GM19025 (cell line): ENCODE measurements around the gene SRBD1.

Experiments used
- ATAC-seq: cut with Tn5 transposase; IDR thresholded peaks from one replicate; pipeline ENCODE4 v1.9.1; 2021; ENCODE audit warnings: mild to moderate bottlenecking, low read depth, moderate library complexity; ENCODE audit not compliant: unreplicated experiment

The SRBD1 gene

DNA sequence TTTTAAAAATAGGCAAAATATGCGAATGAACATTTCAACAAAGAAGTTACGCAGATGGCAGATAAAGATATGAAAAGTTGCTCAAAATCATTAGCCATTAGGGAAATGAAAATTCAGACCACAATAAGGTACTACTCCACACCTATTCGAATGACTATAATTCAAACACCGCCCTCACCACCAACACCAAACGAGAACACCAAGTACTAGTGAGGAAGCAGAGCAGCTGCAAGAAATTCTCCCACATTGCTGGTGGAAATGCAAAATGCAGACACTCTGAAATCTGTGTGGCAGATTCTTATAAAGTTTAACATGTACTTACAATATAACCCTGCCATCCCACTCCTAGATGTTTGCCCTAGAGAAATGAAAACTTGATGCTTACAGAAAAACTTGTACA lies 23.2 kb upstream of the SRBD1 start:
- ATAC-seq = no peak

DNA sequence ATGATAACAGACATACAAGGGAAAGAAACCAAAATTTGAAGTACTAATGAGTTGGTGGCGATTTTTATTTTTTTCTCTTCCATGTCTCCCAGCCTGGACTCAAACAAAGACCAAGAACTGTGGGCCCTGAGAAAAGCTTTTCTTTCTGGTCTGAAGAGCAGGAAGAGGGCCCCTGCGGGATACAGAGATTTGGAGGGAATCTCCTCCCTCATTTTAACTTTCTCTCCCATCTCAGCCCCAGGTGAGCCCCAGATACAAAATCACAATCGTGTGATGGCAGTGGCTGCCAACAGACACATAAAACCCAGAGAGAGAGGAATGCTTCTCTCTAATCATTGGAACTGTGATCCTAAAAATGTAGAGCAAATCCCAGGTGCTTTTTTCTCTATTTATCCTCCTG lies 20.9 kb upstream of the SRBD1 start:
- ATAC-seq = no peak

DNA sequence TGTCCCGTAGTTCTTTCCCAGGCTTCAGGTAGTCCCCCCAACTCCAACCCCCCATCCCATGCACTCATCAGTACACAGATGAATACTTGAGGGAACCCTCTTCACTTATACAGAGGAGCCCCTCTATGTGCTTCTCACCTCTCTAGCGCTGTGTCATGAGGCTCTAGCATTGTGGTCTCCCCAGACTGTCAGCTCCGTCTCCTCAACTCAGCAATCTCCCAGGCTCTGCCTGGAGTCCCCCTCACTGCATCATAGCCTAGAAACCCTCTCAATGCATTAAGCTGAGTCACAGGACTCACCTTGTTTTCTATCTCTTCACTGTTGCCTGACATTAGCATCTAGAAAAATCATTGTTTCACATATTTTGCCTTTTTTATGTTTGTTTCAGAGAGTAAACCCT lies 20.3 kb upstream of the SRBD1 start:
- no peak for ATAC-seq

DNA sequence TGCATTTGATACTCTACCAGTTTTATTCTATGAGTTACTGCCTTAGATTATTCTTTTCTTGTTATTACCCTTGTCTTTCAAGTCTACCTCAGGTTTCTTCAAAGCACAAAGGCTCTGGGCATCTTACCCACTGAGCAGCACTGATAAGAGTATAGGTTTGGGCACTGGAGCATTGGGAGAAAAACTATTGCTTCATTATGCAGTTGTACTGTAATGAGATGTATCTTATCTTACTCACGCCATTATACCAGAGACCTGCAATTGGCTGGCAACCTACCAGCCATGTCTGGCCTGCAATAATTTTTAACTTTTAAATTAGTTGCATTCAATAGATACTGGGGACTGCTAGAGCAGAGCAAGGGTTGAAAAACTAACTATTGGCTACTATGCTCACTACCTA lies 18.9 kb upstream of the SRBD1 start:
- ATAC-seq = no peak

DNA sequence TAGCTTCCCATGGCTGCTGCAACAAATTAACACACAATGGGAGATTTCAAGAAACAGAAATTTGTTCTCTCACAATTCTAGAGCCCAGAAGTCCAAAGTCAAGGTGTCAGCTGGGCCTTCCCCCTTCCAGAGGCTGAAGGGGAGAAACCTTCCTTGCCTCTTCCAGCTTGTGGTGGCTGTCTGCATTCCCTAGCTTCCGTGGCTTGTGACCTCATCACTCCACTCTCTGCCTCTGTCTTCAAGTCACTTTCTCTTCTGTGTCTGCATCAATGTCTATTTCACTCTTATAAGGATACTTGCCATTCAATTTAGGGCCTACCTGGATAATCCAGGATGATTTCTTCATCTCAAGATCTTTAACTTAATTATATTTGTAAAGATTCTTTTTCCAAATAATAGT lies 16.8 kb upstream of the SRBD1 start:
- ATAC-seq = no peak

DNA sequence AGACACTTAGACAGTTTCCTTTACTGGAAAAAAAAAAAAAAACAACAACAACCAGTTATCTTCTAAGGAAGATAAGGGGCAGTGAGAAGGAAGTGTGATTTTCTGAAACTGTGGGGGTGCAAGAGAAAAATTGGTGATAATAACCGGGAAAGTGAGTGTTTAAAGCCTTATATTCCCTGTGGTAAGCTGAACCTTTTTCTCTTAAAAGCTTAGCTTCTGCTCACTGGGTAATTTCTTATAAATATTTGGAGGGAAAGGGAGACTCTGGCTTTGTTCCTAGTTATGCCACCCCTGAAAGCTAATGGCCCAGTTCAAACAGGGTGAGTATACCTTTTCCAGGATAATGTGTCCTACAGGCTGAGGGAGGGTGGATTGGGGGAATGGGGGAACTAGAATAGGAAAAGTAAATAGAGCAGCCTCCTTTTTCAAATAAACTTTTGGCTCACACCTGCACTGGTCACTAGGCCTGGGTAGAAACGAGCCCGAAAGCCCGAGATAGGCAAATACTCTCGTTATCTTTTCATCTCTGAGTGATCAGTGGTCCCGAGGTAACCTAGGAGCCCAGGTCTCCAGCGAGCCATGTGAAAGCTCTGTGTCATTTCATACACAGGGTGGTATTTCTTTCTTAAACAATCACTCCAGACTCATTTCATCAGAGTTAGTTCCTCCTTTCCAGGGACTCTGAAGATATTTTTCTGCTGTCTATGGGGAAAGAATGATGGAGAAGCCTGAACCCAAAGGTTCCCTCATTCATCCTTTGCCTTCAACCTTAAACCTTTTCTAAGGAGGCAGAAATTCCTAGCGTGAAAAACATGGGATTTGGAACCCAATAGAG lies 15.5 kb upstream of the SRBD1 start:
- ATAC-seq = no peak

DNA sequence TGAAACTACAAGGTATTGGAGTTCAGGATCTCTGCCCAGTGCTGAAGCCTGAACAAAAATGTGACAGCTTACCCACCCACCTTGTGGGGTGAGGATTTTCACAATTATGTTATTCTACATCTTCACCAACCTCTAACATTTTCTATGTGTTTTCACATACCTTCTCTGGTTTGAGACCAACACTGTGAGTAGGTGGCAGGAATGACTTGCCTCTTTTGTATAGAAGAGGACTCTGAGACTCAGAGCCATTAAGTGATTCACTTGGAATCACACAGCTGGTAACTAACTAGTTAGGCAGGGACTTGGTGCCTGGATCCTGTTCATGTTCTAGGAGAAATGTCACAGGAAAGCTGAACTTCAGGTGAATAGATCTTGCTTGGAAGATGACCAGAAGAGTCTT lies 14.8 kb upstream of the SRBD1 start:
- no peak for ATAC-seq

DNA sequence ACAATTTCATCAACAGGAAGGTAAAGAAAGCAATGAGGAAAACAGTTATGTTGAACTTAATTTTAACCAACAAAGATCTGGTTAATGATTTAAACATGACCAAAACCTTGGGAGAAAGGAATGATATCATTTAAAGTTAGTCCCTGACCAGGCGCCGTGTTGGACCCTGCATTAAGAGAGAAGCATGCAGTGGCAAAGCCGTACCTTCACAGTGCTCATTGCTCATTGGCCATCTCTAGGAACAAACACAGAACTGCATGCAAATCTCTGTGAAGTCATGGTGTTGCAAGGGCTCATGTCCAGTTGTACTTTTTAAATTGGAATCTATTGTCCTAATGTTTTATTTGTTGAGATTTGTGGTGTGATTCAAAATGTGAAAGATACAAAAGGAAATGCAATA lies 12.0 kb upstream of the SRBD1 start:
- ATAC-seq = no peak

DNA sequence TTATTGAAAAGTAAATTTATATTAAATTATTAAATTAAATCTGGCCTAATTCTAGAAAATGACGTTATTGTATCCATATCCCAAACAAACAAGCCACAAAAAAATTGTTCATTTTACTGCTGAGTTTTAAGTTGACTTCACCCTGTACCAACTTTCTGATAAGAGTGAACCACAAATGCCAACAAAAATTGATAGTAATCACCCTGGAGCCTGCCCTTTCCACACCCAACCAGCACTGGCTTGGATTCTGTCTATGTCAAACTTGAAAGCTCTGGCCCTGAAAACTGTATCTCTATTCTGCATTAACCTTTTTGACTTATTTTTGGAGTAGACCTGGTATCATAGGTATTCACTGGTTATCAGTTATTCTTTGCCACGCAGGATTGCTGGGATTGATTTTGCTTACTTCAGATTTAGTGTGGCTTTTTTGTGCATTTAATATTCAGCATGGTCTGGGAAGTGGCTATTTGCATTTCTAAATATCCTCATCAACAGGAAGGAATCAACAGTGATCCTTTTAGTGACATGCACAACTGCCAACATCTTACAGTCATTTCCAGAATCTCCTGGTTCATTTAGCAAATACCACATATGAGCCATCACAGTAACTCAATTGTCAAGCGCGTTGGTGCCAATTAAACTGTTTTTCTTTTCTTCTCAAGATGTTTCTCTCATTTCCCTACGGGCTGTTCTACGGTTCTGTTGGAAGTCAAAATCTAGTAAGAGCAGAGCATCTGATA lies 11.4 kb upstream of the SRBD1 start:
- no peak for ATAC-seq

DNA sequence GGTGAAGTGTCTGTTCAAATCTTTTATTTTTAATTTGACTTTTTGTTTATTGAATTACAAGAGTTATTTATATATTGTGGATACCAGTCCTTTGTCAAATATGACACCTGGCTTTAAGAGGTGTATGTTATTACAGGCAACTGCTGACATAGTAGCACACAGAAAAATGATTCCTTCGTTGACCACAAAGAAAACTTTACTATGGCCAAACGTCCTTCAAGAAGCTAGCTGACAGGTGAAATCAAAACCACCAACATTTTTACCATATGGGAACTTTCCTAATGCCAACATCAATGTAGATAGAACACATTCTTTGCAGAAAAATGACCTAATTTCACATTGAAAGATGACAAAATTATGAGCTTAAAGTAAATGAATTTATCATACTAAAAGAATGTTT lies 6.4 kb upstream of the SRBD1 start:
- no peak for ATAC-seq

DNA sequence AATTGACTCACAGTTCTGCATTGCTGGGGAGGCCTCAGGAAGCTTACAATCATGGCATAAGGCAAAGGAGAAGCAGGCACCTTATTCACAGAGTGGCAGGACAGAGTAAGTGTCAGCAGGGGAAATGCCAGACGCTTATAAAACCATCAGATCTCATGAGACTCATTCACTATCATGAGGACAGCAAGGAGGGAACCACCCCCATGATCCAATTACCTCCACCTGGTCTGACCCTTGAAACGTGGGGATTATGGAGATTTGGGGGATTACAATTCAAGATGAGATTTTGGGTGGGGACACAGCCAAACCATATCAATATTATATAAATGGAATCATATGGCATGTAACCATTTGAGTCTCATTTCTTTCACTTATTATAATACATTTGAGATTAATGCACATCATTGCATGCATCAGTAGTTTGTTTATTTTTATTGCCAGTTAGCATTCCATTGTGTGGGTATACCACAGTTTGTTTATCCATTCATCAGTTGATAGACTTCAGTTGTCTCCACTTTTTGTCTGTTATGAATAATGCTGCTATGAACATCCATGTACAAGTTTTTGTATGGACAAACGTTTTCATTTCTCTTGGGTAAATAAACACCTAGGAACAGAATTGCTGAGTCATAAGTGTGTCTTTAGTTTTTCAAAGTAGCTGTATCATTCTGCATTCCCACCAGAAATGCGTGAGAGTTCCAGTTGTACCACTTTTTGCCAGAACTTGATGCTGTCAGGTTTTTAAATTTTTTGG lies 5.8 kb upstream of the SRBD1 start:
- no peak for ATAC-seq

DNA sequence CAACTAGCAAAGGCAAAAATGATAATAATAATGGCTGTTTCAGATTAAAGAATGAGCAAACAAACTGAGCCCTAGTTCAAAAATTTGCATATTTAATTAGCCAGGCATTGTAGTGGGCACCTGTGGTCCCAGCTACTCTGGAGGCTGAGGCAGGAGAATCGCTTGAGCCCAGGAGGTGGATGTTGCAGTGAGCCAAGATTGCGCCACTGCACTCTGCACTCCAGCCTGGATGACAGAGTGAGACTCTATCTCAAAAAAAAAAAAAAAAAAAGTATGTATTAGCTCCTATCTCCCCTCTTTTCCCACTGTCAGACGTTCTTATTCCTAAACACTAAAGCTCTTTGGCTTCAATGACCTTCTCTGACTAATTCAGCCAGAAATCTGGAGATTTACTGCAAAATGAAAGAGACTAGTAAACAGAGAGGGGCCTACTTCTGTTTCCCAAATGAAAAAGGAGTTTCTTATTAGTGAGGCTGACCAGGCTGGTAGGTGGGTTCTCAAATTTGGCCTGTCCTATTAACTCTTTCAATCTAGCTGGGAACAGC lies 3.9 kb upstream of the SRBD1 start:
- no peak for ATAC-seq

DNA sequence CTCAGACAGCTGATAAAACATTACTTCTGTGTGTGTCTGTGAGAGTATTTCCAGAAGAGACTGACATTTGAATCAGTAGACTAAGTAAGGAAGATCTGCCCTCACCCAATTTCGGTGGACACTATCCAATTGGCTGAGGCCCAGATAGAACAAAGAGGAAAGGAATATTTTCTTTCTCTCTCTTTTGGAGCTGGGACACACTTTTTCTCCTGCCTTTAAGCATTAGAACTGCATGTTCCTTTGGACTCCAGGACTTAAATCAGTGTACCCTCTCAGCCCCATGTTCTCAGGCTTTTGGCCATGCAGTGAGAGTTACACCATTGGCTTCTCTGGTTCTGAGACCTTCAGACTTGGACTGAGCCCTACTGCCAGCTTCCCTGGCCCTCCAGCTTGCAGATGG lies 3.3 kb upstream of the SRBD1 start:
- no peak for ATAC-seq

DNA sequence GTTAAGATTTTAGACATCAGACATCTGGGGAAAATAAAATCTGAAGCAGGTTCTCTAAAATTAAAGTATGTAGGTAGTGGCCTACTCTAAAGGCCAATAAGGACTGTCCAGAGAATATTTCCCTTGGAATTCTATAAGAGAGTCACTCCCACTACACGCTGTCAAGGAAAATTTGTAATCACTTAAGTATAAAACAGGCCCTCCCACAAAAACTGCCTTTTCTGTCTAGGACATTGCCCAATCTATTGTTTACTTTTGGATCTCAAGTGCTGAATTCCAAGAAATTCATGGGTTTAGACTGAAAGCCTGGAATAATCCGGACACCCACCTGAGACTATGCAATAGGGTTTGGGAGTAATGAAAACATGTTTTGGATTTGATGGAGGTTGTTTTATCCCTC lies 1.7 kb upstream of the SRBD1 start:
- ATAC-seq = no peak

DNA sequence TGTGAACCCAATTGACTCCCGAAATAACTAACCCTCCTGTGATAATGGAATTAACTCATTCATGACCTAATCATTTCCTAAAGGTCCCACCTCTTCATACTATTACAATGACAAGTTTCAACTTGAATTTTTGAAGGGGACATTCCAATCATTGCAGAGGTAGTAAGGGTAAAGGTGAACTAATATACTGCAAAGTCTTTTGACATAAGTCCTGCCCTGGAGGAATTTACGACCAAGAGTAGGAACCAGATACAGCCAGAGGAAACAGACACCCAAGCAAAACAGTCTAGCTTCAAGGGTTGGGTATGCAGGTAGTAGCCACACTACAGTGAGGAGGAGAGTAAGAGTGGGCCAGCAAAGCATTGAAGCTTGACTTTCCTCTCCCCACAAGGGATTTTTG lies 1.2 kb upstream of the SRBD1 start:
- ATAC-seq = no peak

DNA sequence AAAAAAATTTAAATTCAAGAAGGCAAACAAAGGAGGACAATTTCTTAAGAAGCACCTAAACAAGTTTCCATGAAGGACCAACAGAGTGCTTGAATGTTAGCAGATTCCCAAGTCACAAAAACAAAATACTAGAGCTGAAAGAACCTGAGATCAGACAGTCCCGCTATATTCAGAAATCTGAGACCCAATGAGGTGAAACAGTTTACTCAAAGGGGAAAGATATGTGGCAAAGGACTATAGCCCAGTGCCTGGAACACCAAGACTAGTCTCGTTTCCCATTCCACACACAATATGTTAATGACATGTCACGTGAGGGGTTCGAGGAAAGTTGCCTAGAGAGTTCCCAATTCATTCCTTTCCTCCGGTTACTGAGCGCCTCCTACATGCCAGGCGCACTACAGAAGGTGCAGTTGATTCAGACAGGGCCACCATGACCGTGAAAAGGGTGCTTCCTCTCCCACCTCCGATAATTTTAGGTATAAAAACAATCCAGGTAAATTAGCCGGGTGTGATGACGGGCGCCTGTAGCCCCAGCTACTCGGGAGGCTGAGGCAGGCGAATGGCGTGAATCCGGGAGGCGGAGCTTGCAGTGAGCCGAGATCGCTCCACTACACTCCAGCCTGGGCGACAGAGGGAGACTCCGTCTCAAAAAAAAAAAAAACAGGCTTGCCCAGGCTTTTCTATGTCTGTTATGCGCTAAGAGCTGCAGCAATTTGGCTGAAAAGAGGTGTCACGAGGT lies 617 bp downstream of the SRBD1 start:
- ATAC-seq = peak; percentile 37

DNA sequence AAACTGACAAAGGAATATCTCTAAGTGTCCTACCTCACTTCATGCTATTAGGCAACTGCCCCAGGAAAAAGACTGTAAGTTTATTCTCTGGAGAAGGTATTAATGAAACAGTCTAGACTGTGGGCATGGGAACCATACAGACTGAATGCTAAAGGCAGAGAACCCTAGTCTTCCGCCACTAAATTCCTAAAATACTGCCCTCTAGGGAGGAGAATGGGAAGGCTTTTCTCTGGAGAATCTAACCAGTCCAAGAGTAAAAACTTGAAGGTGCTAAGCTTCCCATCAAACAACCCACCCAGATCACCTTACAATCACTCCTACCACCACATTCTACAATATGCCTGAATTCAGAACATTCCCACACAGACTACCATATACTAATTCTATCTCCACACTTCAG lies 3.4 kb downstream of the SRBD1 start:
- no peak for ATAC-seq

DNA sequence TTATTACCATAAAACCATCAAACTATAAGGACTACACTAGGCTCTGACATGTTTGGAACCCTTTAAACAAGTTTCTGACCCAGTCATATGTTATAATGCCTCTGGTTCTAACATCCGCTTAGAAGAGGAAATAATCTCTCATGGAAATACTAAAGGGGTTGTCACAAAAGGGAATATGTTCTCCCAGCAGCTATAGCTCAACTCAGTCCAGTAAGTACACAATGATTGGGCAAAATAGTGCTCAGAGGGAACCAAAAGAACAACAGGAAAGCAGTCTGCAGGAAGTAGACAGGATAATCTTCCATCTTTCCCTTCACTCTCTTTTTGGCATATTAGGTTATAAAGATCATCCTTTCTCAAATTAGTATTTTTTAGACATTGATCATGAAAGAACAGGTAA lies 4.3 kb downstream of the SRBD1 start:
- no peak for ATAC-seq

DNA sequence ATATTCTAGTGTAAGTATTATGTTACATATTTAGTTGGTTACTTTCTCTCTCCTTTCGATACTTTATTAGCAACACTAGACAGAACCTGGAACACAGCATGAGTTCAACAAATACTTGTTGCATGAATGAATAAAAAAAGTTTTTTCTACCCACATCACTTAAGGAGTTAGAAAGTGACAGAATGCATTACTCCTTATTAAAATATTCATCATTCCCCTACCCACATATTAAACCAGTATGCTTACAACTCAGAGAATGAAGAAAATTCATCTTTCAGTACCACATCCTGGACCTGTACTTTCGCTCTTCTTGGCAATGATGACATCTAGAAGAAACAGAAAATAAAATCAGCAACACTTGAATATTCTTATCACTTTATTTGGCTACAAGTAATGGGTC lies 6.0 kb downstream of the SRBD1 start:
- ATAC-seq = no peak

DNA sequence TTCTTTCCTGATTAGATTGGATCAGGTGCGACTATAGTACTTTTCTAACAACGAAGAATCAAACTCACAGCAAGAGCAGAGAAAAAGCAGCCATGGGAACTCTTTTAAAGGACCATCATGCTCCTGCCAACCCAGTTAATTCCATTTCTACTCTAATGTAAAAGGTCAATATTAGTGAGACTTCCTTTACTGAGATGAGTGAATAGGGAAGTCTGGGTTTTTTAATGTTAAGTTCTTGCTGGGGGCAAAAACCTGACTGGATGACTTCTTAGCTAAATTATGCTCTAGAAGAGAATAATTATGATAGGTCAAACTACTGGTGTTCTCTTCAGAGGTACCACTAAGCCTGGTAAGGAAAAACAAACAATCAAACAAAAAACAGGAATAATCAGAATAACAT lies 8.4 kb downstream of the SRBD1 start:
- ATAC-seq = no peak

DNA sequence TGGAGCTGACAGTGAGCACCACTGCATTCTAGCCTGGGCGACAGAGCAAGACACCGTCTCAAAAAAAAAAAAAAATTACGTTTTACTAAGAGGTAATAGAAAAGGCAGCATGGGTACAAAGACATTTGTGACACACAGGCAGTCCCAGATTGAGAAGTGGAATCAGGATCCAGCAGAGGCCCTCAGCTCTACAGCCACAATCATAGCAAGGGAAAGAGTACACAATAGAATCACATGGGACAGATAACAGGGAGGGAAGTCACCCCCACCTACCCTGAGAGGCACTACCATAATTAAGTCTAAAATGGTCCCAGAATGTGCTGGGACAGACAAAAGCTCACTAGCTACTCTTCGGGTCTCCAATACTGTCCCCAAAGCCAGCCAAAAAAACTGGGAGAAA lies 12.5 kb downstream of the SRBD1 start:
- no peak for ATAC-seq
